DND-41 (cell line): ENCODE data around the gene ZNF732.

Experiments used
- ATAC-seq: fragments of 200-7000 bp; cut with Tn5 transposase; 3 replicates; pipeline ENCODE4 v1.9.1; 2021; ENCODE audit warnings: low read depth; ENCODE audit not compliant: insufficient read depth
- DNase-seq: peaks from one replicate; pipeline ENCODE4 v3.0.0-alpha.2; 2020
- H2AFZ ChIP-seq: 2 replicates; pipeline ENCODE4 v1.6.0; 2012; ENCODE audit warnings: low read depth, low read length
- H3K27ac ChIP-seq: 2 replicates; pipeline ENCODE4 v1.5.1; 2012; ENCODE audit warnings: low read length, inconsistent platforms
- H3K27me3 ChIP-seq: fragments of 200-600 bp; sonication (generic); 2 replicates; pipeline ENCODE4 v1.6.0; 2012; ENCODE audit warnings: low read length, mild to moderate bottlenecking, inconsistent platforms; ENCODE audit not compliant: insufficient read depth, poor library complexity
- H3K36me3 ChIP-seq: 2 replicates; pipeline ENCODE4 v1.5.1; 2012; ENCODE audit warnings: low read length, inconsistent platforms; ENCODE audit not compliant: insufficient read depth
- H3K4me1 ChIP-seq: 2 replicates; pipeline ENCODE4 v1.5.1; 2012; ENCODE audit warnings: mild to moderate bottlenecking, low read length; ENCODE audit not compliant: insufficient read depth
- H3K4me2 ChIP-seq: 2 replicates; pipeline ENCODE4 v1.6.0; 2012; ENCODE audit warnings: mild to moderate bottlenecking, moderate library complexity, low read length, inconsistent platforms; ENCODE audit not compliant: insufficient read depth
- H3K4me3 ChIP-seq, 2 experiments: fragments of 200-600 bp in 1 of 2; shearing (Covaris generic) in 1 of 2; 2 replicates each; pipeline ENCODE4 v1.5.1; 2012 to 2016; ENCODE audit warnings: inconsistent platforms in 2 of 2, low read length in 2 of 2, mild to moderate bottlenecking in 2 of 2, low read depth in 1 of 2, moderate library complexity in 1 of 2
- H3K79me2 ChIP-seq: 2 replicates; pipeline ENCODE4 v1.6.0; 2012; ENCODE audit warnings: low read length, inconsistent platforms; ENCODE audit not compliant: insufficient read depth
- H3K9ac ChIP-seq: 2 replicates; pipeline ENCODE4 v1.6.0; 2012; ENCODE audit warnings: low read depth, mild to moderate bottlenecking, inconsistent platforms, low read length, moderate library complexity
- H3K9me3 ChIP-seq: 2 replicates; pipeline ENCODE4 v1.5.1; 2012; ENCODE audit warnings: low read length, moderate library complexity, mild to moderate bottlenecking, inconsistent platforms; ENCODE audit not compliant: insufficient read depth, severe bottlenecking
- H4K20me1 ChIP-seq: 2 replicates; pipeline ENCODE4 v1.6.0; 2012; ENCODE audit warnings: low read length; ENCODE audit not compliant: insufficient read depth
- CTCF ChIP-seq: IDR thresholded peaks from 2 replicates; pipeline ENCODE4 v1.5.1; 2012; ENCODE audit warnings: borderline replicate concordance, low read length, moderate library complexity, mild to moderate bottlenecking; ENCODE audit not compliant: poor library complexity, severe bottlenecking; ENCODE audit errors: extremely low read depth
- EZH2 ChIP-seq: IDR thresholded peaks from 3 replicates; pipeline ENCODE4 v1.6.1; 2012; ENCODE audit warnings: borderline replicate concordance, low read depth, mild to moderate bottlenecking, moderate library complexity, low read length, inconsistent platforms; ENCODE audit not compliant: severe bottlenecking

ZNF732 gene

DNA sequence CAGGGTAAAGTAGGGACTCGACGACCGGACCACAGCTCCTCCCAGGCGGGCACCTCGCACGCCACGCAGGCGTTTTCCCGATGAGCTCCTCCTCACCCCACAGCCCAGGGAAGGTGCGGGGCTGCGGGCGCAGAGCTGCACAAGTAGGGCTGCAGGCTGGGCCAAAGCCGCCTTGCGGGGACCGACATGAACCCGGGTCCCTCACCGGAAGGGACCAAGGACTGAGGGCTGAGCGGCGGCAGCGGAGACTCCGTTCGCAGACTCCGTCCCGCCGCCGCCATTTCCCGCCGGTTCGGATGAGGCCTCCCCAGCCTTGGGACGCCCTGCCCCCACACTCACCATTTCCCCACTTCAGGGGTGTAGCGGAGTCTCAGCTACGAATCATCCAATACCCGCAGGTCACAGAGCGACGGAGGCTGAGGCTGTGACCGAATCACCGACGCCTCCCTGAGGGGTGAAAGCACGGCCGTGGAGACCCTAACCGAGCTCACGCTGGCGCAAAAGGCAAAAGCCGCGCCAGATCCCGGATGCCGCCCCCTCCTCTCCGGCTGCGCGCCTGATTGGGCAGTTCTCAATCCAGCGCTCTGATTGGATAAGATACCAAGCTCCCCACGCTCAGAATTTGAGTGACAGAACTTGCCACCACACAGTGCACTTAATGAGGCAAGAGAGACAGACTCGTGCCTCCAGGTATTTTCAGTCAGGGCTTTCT is at the start of gene ZNF732:
Gene ZNF732, minus strand, starts transcription at position 506 of the 712 bp plus-strand sequence. Its CDS starts 164 bp downstream, at position 342.
- H3K9ac ChIP-seq: peak within 1 kb of the TSS; percentile 20; the same call in 1 of the 2 replicates
- peak within 1 kb of the TSS in 1 of 2 experiments; percentile 32; a peak in 2 of 4 replicates for H3K4me3 ChIP-seq

DNA sequence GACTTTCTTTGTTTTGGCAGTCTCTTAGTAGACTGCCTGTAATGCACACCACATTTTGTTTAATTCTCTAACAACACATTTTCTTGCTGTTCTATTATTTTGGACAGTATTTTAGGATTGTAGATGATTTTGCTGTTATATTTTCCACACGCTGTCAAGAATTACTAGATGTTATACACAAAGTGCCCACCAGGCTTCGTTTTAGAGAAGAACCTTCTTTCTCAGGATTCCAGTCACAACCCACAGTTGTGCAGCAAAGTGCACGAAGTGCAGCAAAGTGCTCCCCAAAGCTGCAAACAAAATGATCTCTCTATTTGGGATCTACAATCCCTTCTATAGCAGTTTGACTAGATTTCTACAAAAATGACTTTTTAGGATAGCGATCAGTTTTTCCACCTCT is 34.7 kb upstream of the ZNF732 start:
- Histone ChIP-seq H3K36me3 (peaks cover 71% of the 10 kb centered on the region), H3K27ac (no peak overlapping the region), H2AFZ (no peak overlapping the region), H3K9me3 (peaks cover 69% of the 10 kb centered on the region), H3K27me3 (no peaks in the 10 kb centered on the region), H3K4me2 (peak overlapping the region; percentile 8; the same call in 1 of the 2 replicates), H3K9ac (no peak overlapping the region), H3K79me2 (peaks cover 76% of the 10 kb centered on the region), H3K4me1 (peaks cover 23% of the 10 kb centered on the region), H3K4me3 (peak overlapping the region in 1 of 2 experiments; percentile 26; a peak in 1 of 4 replicates), H4K20me1 (no peaks in the 10 kb centered on the region)
- no peak for ATAC-seq
- peak; percentile 15 for TF ChIP-seq CTCF
- no peak for TF ChIP-seq EZH2
- DNase-seq: no peak

More for the DNA sequence above, at the start of gene ZNF732:
- Histone ChIP-seq H3K27ac (peak within 1 kb of the TSS; percentile 74), H3K4me1 (peaks cover 23% of the 10 kb centered on the region), H3K9me3 (peaks cover 34% of the 10 kb centered on the region), H3K4me2 (peak within 1 kb of the TSS; percentile 28; the same call in 1 of the 2 replicates), H3K36me3 (no peaks in the 10 kb centered on the region), H3K79me2 (no peaks in the 10 kb centered on the region), H4K20me1 (no peaks in the 10 kb centered on the region), H2AFZ (peak within 1 kb of the TSS; percentile 21), H3K27me3 (no peaks in the 10 kb centered on the region)
- DNase-seq: no peak
- no peak for ATAC-seq
- TF ChIP-seq EZH2 (no peak), CTCF (no peak)

GRCh38 chr4:338759-339097 is 33.5 kb upstream of the ZNF732 start:
- Histone ChIP-seq H3K9ac (peak overlapping the region; percentile 83), H3K36me3 (peaks cover 59% of the 10 kb centered on the region), H3K79me2 (peaks cover 65% of the 10 kb centered on the region), H3K9me3 (peaks cover 60% of the 10 kb centered on the region), H4K20me1 (no peaks in the 10 kb centered on the region), H3K27me3 (no peaks in the 10 kb centered on the region), H3K4me1 (peaks cover 23% of the 10 kb centered on the region), H3K4me3 (peak overlapping the region; percentile 33 to 70; a peak in 3 of 4 replicates), H3K27ac (peak overlapping the region; percentile 91), H2AFZ (peak overlapping the region; percentile 97; the same call in 1 of the 2 replicates), H3K4me2 (peak overlapping the region; percentile 66)
- ATAC-seq (no peak), DNase-seq (no peak)
- TF ChIP-seq CTCF (no peak), EZH2 (no peak)
